IPS-11a (cell line): ENCODE measurements around the gene WDFY4.

ENCODE experiments used
- H3K4me3 ChIP-seq: one replicate; pipeline ENCODE4 v1.5.1; 2013; ENCODE audit warnings: low read depth, low read length, control low read depth

The WDFY4 gene

DNA sequence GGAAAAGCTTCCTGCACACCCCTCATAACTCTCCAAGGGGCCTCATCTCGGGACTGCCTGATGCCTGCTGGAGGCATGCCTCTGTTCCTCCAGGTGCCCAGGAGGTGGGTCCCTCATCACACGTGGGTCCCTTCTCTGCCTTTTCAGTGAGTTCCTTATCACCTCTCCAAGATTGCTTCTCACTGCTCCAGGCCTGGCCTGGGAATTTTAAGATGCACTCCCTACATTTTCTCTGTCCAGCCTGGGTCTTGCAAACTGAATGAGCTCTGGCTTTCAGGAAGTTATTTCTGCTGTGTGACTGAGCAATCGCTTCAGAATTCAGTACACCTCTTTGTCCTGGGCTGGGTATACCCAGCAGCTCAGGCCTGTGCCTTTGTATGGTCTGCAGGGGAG, 211.1 kb downstream of the WDFY4 start:
- no peak overlapping the region for H3K4me3 ChIP-seq

GRCh38 chr10:48896756-48897440, 212.2 kb downstream of the WDFY4 start:
- H3K4me3 ChIP-seq, result no peak overlapping the region

DNA sequence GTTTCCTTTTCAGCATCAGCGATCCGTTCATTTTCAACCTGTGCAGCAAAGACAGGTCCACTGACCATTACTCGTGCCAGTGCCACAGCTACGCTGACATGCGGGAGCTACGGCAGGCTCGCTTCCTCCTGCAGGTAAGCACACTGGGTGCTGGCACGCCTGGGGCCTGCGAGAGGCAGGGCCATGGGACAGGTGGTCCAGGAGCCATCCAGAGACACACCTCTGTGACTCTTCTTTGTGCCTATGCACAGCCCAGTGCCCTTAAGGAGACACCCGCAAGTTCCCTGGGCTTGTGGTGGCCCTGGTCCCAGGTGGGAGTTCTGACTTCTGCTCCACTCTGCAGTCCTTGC, 212.7 kb downstream of the WDFY4 start:
- H3K4me3 ChIP-seq, result no peak overlapping the region

DNA sequence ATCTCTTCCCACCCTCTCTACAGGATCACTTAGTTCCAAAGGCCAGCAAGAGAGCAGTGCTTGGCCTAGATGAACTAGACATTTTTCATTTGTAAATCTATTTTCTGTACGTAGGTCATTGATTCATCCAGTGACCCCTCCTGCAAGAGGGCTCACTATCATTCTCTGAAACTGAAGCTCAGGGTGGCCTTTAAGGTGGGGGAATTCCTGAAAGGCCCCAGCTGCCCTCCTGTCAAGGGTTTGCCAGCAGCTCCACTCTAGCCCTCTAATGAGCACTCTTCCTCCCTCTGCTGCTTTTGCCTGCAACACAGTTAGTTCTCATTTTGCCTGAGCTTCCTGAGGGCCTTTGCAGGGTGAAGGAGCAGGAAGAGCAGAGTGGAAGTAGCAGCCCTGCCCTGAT, 213.8 kb downstream of the WDFY4 start:
- H3K4me3 ChIP-seq, result no peak overlapping the region

DNA sequence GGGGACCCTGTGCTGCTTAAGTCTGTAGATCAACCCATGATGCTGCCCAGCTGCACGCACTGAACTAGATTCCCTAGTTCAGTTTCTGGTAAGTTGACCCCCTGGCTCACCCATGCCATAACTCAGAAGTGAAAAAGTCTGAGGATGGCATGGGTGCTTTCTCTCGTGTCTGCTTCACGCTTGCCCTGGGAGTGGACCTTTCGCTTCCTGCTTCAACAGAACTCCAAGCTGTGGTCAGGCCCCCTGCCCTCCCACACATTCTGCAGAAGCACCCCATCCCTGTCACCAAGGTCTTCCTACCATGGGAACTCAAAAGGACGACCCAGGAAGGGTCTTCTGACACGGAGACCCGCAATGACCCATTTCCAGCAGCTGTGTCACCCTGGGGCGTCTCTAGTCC, 215.1 kb downstream of the WDFY4 start:
- H3K4me3 ChIP-seq, result no peak overlapping the region

- H3K4me3 ChIP-seq, result no peak overlapping the region
Observed at GRCh38 chr10:48900371-48900801, 215.7 kb downstream of the WDFY4 start.

GRCh38 chr10:48901319-48901718, 216.6 kb downstream of the WDFY4 start:
- no peak overlapping the region for H3K4me3 ChIP-seq

GRCh38 chr10:48902096-48902495, 217.4 kb downstream of the WDFY4 start:
- no peak overlapping the region for H3K4me3 ChIP-seq

DNA sequence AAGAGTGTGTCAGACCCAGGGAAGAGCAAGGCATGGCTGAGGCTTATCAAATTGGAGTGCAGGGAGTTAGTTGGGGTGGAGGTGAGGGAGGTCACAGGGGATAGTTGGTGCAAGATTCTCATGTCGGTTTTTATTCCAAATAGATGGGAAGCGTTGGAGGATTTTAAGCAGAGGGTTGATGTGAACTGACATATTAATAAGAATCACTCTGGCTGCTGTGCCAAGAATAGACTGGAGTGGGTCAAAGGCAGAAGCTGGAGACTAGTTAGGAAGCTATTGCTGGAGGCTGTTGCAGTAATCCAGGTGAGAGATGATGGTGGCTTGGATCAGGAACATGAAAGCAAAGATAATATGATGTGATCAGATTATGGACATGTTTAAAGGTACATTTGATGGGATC, 218.5 kb downstream of the WDFY4 start:
- no peak overlapping the region for H3K4me3 ChIP-seq

DNA sequence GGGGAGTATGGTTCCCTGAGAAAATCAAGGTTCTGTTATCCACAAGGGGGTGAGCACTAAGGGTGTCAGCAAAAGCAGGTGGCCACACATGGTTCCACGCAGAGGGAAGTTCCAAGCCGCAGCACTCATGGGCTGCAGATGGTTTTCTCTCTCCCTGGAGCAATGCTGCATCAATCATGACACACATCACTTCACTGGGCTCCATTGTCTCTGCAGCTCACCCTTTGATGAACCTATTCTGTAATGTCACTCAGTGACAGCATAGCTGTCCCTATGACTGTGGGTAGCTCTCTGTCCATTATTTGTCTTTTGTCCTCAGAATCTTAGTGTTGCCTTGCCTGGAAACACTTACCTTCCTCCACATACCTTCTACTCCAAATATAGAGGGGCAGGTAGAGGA, 220.2 kb downstream of the WDFY4 start:
- no peak overlapping the region for H3K4me3 ChIP-seq

- H3K4me3 ChIP-seq, result no peak overlapping the region
Observed at GRCh38 chr10:48905311-48905710, 220.6 kb downstream of the WDFY4 start.

- H3K4me3 ChIP-seq, result no peak overlapping the region
Observed at GRCh38 chr10:48906841-48907240, 222.2 kb downstream of the WDFY4 start.

GRCh38 chr10:48907730-48908129, 223.1 kb downstream of the WDFY4 start:
- no peak overlapping the region for H3K4me3 ChIP-seq

- no peak overlapping the region for H3K4me3 ChIP-seq
Observed at GRCh38 chr10:48910548-48910947, 225.9 kb downstream of the WDFY4 start.

DNA sequence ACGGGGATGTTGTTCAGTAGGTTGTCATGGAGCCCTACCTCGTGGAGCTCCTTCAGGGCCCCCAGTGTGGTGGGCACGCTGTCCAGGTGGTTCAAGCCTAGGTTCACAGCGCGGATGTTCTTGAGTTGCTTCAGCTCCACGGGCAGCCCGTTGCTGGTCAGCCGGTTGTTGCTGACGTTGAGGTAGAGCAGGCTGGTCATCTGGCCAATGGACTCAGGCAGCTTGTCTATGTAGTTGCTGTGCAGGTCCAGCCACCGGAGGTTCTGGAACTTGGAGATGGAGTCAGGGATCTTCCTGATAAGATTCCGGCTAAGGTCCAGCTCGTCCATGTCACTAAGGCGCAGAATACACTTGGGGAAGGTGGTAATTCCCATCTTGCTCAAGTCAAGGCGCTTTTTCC, 229.0 kb downstream of the WDFY4 start:
- no peak overlapping the region for H3K4me3 ChIP-seq

DNA sequence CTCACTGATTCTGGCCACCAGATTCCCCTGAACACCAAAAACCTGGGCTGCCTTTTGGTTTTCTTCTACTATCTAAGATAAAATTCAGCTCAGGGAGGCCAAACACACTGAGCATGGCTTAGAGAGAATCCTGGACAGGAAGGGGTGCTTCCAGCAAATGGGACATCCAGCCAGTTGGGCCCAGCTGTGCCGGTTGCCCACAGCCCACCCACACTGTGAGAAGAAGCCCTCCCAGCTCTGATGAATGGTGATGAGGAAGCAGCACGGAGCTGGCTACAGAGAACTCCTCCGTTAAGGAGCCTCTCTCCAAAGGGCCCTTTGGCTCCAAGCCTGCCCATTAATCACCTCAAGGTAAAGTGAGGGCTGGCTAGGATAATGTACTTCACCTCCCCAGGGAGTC, 239.1 kb downstream of the WDFY4 start:
- H3K4me3 ChIP-seq, result no peak overlapping the region

DNA sequence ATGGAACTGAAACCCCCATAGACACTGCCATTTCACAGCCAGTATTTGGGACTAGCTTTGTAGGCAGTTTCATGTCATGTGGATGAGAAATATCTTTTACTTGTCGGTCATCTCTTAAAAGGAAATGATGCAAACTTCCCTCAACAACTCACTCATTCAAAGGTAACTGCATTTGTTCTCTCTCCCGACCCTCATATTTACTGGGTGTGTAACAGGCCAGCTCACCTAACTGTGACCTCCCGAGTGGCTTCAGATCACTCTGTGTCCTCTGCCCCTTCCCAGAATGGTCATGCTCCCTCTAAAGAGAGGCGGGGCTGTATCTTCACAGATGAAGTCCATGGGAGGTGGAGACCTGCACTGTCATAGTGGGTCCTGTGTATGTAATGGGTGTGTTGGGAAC, 240.3 kb downstream of the WDFY4 start:
- no peak overlapping the region for H3K4me3 ChIP-seq

GRCh38 chr10:48926255-48926654, 241.6 kb downstream of the WDFY4 start:
- H3K4me3 ChIP-seq, result no peak overlapping the region

- no peak overlapping the region for H3K4me3 ChIP-seq
Observed at GRCh38 chr10:48926764-48927540, 242.3 kb downstream of the WDFY4 start.

GRCh38 chr10:48929413-48929990, 244.8 kb downstream of the WDFY4 start:
- no peak overlapping the region for H3K4me3 ChIP-seq

- H3K4me3 ChIP-seq, result no peak overlapping the region
Observed at GRCh38 chr10:48931188-48931587, 246.5 kb downstream of the WDFY4 start.
